Right lobe of liver (tissue), 4 donors: ENCODE measurements around the gene NRTN.

Experiments
- CTCF ChIP-seq, 4 donors: fragments of 200-600 bp in 3 of 4; fragments of 450-650 bp in 1 of 4; IDR thresholded peaks; one replicate each; pipeline versions ENCODE4 v1.5.1 to v1.8.0; 2016 to 2022; ENCODE audit warnings: antibody characterized with exemption in 4 of 4, mild to moderate bottlenecking in 2 of 4
- POLR2A ChIP-seq: fragments of 450-650 bp; IDR thresholded peaks from one replicate; pipeline ENCODE4 v1.6.1; 2017; ENCODE audit warnings: antibody characterized with exemption, mild to moderate bottlenecking
- donor health status: DM: no; HTN: no; CAD: no.
- donor health status: DM: no; HTN: no; CAD: no.
- donor health status: DM: no; HTN: yes; CAD: no.

GRCh38 chr19:5850743-5851293 is 46.0 kb downstream of the NRTN start:
- TF ChIP-seq CTCF (IDR thresholded peaks at IDR 0.05), result no peak
- TF ChIP-seq POLR2A, result no peak
